ENCODE results near the gene MEIKIN. TPM values are rescaled to one million over a fixed set of nuclear protein-coding genes. Genes with fewer than 3 reads are reported as not detected.

Gene MEIKIN
- total and polyA plus RNA-seq, 2 of the 13 experiments (the other 11 are each of a cell fraction or from before 2014, with no cell fraction given) = not detected

- TF ChIP-seq CEBPB (IDR thresholded peaks at IDR 0.05; ENCODE audit: borderline replicate concordance, low read depth, low read length) = peak; percentile 60; the same call in 1 of the 2 replicates
- TF ChIP-seq EP300 (IDR thresholded peaks at IDR 0.05; ENCODE audit: low read depth in 2 of 2, low read length in 2 of 2) = no peak
- TF ChIP-seq EP300 (CRISPR knock-in tag; IDR thresholded peaks at IDR 0.05; ENCODE audit: borderline replicate concordance) = no peak
- no peak for TF ChIP-seq FOXO1 (CRISPR knock-in tag; IDR thresholded peaks at IDR 0.05)
- TF ChIP-seq SALL2 (CRISPR knock-in tag; IDR thresholded peaks at IDR 0.05) = no peak
- no peak for TF ChIP-seq ATRX (CRISPR knock-in tag; IDR thresholded peaks at IDR 0.05; ENCODE audit: borderline replicate concordance)
- no peak for TF ChIP-seq SOX6 (IDR thresholded peaks at IDR 0.05)
- TF ChIP-seq SOX6 (CRISPR knock-in tag; IDR thresholded peaks at IDR 0.05) = peak; percentile 11; the same call in 1 of the 2 replicates
- TF ChIP-seq ZNF644 (CRISPR knock-in tag; IDR thresholded peaks at IDR 0.05; ENCODE audit: low read depth) = peak; percentile 19; the same call in 1 of the 2 replicates
- peak; percentile 51; the same call in 1 of the 2 replicates for TF ChIP-seq CEBPG (CRISPR knock-in tag; IDR thresholded peaks at IDR 0.05)
- no peak for TF ChIP-seq JARID2 (CRISPR knock-in tag; IDR thresholded peaks at IDR 0.05; ENCODE audit: insufficient replicate concordance)
- no peak for TF ChIP-seq ZNF205 (CRISPR knock-in tag; IDR thresholded peaks at IDR 0.05)
- no peak for TF ChIP-seq HNF4A (CRISPR knock-in tag; IDR thresholded peaks at IDR 0.05)
- TF ChIP-seq NFATC3 (CRISPR knock-in tag; IDR thresholded peaks at IDR 0.05) = no peak
Measured at GRCh38 chr5:131787736-131788135, 157.7 kb downstream of the MEIKIN start (continued).

- intact Hi-C loops (cut with micrococcal nuclease; ENCODE audit: unreplicated experiment) = no loop called here
- Histone ChIP-seq H3K36me3 (replicated peaks in 1 of 2; ENCODE audit: control insufficient read depth in 1 of 2, insufficient read depth in 2 of 2, low read length in 2 of 2) (no peaks in the 10 kb centered on the region; a peak in 1 of 5 replicates), H3K4me2 (ENCODE audit: low read depth, low read length) (peak overlapping the region; percentile 13; the same call in 1 of the 2 replicates), H3K9me3 (ENCODE audit: low read length) (no peaks in the 10 kb centered on the region), H3K27ac (ENCODE audit: extremely low read length, insufficient read depth, low read length) (no peak overlapping the region), H3K79me2 (ENCODE audit: insufficient read depth, low read length) (peaks cover 89% of the 10 kb centered on the region), H2AFZ (ENCODE audit: low read length) (no peak overlapping the region), H3K27me3 (ENCODE audit: control insufficient read depth in 1 of 2, insufficient read depth in 2 of 2, low read length in 2 of 2) (no peaks in the 10 kb centered on the region), H3K4me1 (ENCODE audit: insufficient read depth, low read length) (peaks cover 30% of the 10 kb centered on the region), H3K9ac (ENCODE audit: insufficient read depth, low read depth, low read length) (no peak overlapping the region), H4K20me1 (ENCODE audit: insufficient read depth, low read length) (peaks cover 43% of the 10 kb centered on the region), H3K4me3 (replicated peaks in 1 of 3; ENCODE audit: insufficient read depth in 1 of 3, low read depth in 2 of 3, low read length in 3 of 3) (no peak overlapping the region)
- ATAC-seq = peak; percentile 58
- TF ChIP-seq SOX6 (IDR thresholded peaks at IDR 0.05) (no peak), SOX6 (CRISPR knock-in tag; IDR thresholded peaks at IDR 0.05) (peak; percentile 32; the same call in 1 of the 2 replicates), SOX13 (IDR thresholded peaks at IDR 0.05) (no peak), SOX13 (CRISPR knock-in tag; conservative IDR thresholded peaks at IDR 0.05 in 1 of 2, IDR thresholded peaks at IDR 0.05 in 1 of 2) (peak in 1 of 2 experiments; percentile 49; a peak in 1 of 4 replicates), SETDB1 (CRISPR knock-in tag; IDR thresholded peaks at IDR 0.05; ENCODE audit: borderline replicate concordance) (no peak), HNF4A (CRISPR knock-in tag; IDR thresholded peaks at IDR 0.05) (0 out of 2 replicates have a peak, but pooled peaks have one; percentile 24), ZFP37 (CRISPR knock-in tag; IDR thresholded peaks at IDR 0.05; ENCODE audit: borderline replicate concordance) (no peak), ZNF101 (CRISPR knock-in tag; IDR thresholded peaks at IDR 0.05; ENCODE audit: borderline replicate concordance, low read depth) (no peak), E2F1 (CRISPR knock-in tag; IDR thresholded peaks at IDR 0.05) (no peak), FOXJ3 (CRISPR knock-in tag; IDR thresholded peaks at IDR 0.05; ENCODE audit: borderline replicate concordance) (no peak)
- in situ Hi-C loops (cut with HindIII; ENCODE audit: extremely low pct_ligation_motif_present, low pct_unique_long_range_greater_than_20kb) = no loop called here
- BruUV-seq (replicated peaks) = no TSS peak
- DNase-seq (ENCODE audit: low spot score) = peak; percentile 47
- POLR2A ChIA-PET = interaction anchor here (2.8 kb wide), 1 partner anchor 10 kb away, joined by 16 read pairs; the partner anchor contains the start of gene FNIP1
- CTCF ChIA-PET (ENCODE audit: low intra/inter-chr PET ratio, low total read pairs) = no interaction called here
- no peak for FAIRE-seq
- 54% methylated on average over 4 of the region's 4 CpGs for WGBS (ENCODE audit: low lambda C conversion rate)
Measured at GRCh38 chr5:131786900-131787692, 158.4 kb downstream of the MEIKIN start.
